CD4-positive, alpha-beta T cell treated with Interleukin-2 at 100 ng/mL for 4 hours (primary cell): ENCODE data around the gene IDH3B.

Experiments used
- DNase-seq: peaks from one replicate; pipeline ENCODE4 v3.0.0-alpha.2; 2020; ENCODE audit warnings: low spot score

Gene IDH3B

DNA sequence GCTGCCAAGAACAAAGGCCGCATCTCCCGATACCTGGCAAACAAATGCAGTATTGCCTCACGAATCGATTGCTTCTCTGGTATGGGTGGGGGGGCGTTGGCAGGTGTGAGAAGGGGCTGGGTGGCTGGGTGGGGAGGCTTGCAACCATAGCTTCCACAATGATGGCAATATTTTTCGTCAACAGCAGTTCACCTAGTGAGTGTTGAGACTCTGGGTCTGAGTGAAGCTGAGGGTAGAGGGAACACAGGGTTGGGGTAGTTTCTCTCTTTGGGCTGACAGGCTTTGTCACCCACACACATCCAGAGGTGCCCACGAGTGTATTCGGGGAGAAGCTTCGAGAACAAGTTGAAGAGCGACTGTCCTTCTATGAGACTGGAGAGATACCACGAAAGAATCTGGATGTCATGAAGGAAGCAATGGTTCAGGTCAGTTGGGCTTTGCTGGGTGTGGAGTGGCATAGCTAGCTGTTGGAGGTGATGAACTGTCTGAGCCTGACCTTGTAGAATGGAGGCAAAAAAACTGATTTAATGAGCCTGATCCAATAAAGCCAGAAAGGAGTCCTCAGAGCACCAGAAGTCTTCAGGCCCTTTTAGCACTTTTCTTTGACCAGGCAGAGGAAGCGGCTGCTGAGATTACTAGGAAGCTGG lies 7.4 kb downstream of the IDH3B start:
- DNase-seq, result no peak

DNA sequence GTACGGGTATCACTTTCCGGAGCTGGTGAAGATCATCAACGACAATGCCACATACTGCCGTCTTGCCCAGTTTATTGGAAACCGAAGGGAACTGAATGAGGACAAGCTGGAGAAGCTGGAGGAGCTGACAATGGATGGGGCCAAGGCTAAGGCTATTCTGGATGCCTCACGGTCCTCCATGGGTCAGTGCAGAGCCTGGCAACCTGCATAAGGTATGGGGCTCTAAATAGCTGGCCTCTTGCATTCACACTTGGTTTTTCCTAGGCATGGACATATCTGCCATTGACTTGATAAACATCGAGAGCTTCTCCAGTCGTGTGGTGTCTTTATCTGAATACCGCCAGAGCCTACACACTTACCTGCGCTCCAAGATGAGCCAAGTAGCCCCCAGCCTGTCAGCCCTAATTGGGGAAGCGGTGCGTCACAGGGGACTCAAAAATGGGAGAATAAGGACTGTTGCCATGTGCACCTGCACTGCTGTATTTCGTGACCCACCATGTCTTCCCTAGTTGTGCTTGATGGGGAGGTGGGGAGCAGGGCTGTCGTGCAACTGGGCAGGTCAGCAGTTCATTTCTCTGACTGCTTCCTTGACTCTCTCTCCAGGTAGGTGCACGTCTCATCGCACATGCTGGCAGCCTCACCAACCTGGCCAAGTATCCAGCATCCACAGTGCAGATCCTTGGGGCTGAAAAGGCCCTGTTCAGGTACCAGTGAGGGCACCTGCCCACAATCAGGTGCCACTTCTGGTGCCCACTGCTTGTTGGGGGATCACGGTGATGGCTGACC lies 8.5 kb downstream of the IDH3B start:
- DNase-seq, result no peak

DNA sequence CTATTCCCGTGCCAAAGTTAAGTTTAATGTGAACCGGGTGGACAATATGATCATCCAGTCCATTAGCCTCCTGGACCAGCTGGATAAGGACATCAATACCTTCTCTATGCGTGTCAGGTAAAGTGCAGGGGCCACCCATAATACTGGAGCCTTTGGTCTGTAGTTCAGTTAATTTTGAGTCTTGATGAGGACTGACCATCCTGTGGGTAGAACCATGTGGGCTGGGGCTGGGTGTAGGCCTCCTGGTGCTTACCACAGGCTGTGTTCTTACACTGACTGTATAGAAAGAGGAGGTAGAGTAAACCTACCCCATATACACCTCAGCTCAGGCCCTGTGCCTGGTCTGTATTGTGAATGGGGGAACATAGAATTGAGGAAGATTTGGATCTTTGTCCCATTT lies 9.2 kb downstream of the IDH3B start:
- DNase-seq, result no peak

DNA sequence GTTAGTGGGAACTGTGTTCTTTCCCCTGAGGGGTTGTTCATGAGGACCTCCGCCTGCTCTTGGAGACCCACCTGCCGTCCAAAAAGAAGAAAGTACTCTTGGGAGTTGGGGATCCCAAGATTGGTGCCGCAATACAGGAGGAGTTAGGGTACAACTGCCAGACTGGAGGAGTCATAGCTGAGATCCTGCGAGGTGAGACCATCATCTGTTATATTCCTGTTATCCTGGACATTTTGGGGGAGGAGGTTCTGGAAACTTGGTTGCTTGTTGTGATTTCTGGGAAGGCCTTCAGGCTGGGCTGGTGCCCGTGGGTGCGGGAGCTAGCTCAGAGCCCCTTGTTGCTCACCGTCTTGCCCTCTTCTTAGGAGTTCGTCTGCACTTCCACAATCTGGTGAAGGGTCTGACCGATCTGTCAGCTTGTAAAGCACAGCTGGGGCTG lies 9.6 kb downstream of the IDH3B start:
- DNase-seq, result no peak

DNA sequence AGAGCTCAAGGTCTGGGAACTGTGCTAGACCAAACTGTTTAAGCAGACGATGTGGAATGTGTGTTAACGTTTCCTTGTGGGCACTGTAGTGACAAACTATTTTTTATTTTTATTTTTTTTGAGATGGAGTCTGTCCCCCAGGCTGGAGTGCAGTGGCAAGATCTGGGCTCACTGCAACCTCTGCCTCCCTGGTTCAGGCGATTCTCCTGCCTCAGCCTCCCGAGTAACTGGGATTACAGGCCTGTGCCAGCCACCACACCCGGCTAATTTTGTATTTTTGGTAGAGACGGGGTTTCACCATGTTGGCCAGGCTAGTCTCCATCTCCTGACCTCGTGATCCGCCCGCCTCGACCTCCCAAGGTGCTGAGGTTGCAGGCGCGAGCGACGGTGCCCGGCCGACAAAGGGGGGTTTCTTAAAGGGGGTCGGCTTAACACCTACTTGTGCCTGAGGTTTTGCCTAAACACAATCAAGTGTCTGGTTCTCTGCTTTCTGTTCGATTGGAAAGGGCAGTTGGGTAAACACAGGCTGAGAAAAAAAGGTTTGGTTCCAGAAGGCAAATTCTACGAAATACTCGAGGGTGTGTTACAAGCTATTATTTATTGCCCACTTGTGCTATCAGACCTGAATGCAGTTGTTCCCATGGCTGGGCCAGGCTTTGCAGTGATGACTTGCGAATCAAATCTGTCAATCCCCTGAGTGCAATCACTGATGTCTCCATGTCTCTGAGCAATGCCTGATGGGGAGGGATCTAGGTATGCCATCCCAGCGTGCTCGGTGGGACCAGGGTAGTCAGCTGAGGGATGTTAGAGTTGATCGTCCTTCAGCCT lies 10.2 kb downstream of the IDH3B start:
- no peak for DNase-seq

DNA sequence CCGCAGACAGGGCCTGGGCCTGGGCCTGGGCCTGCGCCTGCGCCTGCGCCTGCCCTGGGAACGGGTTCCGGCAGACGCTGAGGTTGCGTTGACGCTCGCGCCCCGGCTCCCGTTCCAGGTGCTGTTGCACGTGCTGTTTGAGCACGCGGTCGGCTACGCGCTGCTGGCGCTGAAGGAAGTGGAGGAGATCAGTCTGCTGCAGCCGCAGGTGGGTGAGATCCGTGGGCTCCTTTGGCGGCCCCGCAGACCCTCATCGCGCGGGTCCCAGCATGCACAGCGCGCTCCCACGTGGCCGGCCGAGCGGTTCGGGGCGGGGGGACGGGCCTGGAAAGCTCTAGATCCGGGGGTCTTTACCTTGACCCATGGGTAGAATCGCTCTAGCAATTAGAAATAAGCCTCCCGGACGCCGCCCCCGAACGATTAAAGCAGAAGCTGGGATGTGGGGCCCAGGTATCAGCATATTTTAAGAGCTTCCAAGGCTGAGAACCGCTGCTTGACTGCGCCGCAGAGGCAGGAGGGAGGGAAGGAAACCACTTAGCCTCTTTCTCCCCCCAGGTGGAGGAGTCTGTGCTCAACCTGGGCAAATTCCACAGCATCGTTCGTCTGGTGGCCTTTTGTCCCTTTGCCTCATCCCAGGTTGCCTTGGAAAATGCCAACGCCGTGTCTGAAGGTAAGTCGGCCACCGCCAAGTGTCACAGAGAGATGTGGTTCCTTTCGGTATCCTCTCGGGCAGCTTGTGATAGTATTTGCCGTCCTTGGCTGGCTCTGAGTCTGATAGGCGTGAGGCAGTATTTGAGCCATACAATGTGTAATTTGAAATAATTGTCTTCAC lies 11.1 kb downstream of the IDH3B start:
- no peak for DNase-seq

DNA sequence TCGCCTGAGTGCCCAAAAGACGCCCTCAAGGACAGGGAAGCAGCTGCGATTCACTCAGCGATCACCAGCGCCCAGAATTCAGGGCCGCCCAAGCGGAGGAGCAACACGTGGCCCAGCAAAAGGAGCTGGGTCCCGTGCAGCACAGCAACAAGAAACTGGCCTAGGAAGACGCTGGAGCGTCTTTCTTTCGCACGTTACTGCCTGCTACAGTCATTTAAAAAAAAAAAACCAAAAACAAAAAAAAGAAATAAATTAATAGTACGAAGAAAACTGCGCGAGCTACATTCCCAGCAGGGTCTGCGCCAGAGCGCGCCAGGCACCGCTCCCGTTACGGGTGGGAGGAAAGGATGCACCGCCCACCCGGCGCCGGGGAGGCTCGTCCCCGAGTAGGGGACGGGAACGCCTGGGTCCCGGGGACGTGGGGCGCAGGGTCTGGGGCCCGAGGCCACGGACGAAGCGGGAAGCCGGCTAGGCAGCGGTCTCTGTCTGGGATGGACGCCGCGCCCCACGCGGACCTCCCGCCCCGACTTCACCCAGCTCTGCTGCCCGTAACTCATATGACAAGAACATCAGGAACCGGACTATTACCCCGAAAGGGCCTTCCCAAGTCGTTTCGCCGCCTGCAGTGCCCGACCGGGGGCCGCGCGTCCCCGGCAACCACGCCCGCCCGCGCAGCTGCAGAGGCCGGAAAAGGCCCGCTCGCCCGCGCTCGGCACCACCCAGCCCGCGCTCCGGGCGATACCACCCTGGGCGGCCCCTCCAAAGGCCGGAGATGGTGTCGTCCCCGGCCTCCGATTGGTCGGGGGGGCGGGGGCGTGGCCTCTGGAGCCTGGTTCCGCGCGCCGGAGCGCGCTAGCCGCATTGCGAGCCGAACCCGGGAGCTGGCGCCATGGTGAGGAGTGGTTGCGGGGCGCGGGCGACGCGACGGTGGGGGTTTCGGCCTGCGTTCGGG lies 12.0 kb downstream of the IDH3B start, which contains the start of gene NOP56:
Gene NOP56 (plus strand): TSS at position 861 of the 952 bp plus-strand sequence. CDS start 29 bp downstream, at position 890.
- peak; percentile 95 for DNase-seq

DNA sequence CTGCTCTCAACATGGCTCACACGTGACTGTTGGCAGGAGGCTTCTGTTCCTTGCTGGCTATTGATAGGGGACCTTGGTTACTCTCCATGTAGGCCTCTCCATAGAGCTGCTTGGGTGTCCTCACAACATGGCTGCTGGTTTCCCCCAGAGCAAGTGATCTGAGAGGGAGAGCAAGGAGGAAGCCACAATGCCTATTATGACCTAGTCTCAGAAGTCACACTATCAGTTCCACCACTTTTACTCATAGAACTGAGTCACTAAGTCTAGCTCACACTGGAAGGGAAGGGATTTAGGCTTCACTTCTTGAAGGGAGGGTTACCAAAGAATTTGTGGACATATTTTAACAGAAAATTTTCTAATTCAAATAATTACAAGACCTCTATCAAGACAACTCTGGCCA lies 20.3 kb downstream of the IDH3B start:
- DNase-seq, result no peak

DNA sequence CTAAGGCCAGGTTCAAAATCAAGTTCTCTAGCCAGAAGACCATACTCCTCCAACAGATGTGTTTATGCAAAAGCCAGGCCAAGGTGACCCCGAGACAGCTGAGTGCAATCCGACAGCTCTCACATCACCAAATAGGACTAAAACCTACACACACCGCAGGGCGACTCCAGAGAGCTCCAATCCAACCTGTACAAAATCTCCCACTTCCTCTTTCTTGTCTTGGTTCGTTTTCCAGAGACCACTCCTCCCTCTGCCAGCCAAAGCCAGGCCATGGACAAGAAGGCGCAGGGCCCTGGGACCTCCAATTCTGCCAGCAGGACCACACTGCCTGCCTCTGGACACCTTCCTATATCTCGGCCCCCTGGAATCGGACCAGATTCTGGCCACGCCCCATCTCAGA lies 23.1 kb downstream of the IDH3B start:
- no peak for DNase-seq

DNA sequence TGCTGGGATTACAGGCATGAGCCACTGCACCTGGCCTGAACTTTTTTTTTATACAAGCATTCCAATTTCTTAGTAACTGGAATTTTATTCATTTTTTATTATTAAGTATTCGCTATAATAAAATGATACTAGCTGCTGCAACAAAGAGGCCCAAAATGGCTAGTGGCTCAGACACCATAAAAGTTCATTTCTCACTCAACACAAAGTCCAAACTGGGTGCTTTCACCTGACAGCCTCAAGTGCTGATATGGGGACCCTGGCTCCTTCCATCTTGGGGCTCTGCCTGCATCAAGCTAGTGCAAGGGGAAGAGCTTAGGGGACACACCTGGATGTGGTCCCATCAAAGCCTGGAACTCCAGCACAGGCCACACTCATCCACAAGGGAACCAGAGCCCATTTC lies 23.8 kb downstream of the IDH3B start:
- DNase-seq, result no peak

DNA sequence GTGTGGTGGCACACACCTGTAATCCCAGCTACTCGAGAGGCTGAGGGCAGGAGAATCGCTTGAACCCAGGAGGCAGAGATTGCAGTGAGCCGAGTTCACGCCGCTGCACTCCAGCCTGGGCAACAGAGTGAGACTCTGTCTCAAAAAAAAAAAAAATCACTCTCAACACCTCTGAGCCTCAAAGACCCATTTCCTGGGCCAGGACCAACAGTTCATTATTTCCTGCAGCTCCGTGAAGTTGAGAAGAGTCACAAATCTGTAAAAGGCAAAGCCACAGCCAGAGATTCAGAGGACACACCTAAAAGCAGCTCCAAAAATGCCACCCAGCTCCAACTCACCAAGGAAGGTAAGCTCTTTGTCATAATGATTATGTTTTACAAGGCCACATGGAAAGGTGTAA lies 26.8 kb downstream of the IDH3B start:
- DNase-seq, result peak; percentile 13

DNA sequence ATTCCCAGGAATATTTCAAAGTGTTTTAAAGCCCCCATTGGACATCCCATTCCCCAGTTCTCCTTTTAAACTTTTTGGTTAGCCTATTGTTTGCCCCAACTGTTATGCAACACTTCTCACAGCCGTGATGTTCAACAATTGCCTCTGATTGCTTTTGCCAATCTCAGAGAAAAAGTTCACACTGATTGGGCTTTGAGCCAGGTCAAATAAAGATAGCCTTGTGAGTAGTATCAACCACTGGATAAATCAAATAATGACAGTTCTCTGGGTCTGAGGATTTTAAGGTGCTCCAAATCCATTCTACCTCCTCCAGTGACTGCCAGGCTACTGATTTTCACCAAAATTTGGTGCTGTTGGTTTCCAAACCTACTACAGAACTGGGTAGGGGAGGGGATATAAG lies 30.6 kb downstream of the IDH3B start:
- DNase-seq, result no peak

DNA sequence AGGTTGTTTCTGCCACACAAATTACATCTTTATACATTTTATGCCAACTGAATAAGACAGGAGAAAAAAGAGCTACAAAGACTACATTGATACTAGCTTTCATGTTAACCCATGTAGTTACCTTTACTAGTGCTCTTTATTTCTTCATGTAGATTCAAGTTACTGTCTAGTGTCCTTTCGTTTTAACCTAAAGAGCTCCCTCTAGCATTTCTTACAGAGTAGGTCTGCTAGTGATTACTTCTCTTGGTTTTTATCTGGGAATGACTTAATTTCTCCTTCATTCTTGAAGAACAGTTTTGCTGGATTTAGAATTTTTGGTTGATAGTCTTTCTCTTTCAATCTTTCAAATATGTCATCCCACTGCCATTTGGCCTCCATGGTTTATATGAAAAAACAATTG lies 32.8 kb downstream of the IDH3B start:
- DNase-seq, result no peak

DNA sequence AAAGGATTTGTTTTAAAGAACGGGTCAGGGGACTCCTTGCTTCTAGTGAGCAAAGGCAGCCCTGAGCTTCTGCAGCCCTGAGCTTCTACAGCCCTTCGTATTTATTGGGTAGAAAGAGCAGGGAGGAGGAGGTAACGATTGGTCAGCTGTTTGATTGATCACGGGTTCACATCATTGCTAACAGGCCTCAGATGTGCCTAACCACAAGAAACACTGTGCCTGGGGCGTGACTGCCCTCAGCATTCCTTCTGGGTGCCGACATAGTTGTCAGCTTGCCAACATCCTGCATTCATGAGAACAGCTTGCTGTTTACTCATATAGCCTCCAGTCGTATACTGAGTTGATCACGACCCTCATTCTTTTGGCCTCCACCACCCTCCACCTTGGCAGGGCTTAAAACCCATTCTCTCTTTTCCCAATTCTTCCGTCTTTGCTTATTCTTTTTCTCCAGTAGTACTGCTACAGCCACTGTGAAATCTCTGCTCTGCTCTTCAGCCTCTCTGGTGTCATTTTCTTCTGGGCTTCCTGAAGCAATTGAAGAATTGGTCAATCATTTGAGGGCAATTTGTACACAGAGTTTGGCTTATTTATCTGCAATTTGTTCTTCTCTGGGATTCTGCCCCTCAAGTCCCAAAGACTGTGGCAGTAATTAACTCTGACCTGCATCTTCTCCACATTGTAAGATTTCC lies 37.0 kb downstream of the IDH3B start:
- DNase-seq, result no peak

DNA sequence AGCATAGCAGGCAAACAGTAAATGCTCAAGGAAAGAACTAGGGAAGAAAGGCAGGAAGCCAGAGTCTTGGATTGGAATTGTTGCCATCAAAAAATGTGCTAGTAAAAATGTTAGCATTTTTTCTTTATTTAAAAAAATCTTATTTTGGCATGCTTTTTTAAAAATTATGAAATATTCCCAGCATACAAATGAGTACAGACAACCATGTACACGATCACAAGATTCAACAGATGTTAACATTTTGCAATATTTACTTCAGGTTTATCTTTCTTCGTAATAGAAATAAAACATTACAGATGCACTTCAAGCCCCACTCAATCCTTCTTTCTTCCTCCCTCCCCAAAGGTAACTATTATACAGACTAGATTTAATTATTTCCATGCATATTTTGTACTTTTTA lies 39.0 kb downstream of the IDH3B start:
- DNase-seq, result no peak

DNA sequence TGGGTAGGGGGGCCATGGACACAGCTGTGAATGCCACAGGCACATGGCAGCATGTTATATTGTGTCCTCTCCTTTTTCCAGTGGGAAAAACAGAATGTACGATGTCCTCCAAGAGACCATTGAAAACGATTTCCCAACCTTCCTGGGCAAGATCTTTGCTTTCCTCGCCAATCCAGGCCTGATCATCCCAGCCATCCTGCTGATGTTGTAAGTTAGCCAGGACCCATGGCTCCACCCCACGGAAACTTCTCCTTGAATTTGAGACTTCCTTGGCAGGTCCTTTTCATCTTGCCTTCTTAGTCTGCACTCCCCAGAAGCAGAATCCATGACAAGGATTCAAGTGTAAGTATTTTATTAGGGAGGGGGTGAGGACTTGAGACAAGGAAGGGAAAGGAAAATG lies 39.8 kb downstream of the IDH3B start:
- no peak for DNase-seq

DNA sequence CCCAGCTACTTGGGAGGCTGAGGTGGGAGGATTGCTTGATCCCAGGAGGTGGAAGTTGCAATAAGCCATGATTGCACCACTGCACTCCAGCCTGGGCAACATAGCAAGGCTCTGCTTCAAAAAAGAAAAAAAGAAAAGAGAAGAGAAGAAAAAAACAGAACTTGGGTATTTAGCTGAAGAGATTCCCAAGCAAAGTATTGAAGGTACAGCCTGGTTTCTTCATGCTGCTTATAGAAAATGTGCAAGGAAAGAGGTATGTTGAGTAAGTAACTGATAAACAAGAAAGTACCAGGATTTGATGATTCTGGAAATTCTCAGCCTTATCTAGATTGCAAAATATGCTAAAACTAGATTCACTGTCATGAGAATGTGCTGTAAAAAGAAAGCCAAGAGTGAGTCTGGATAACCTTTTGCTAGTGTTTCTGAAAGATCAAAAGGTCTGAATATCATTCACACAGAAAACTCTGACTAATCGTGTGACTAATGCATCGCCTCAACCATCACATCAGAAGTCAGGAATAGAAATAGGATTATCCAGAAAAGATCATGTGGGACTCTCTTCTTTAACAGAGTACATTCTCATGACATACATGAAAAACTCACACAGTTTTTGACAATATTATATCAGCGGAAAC lies 43.9 kb downstream of the IDH3B start:
- DNase-seq, result no peak

DNA sequence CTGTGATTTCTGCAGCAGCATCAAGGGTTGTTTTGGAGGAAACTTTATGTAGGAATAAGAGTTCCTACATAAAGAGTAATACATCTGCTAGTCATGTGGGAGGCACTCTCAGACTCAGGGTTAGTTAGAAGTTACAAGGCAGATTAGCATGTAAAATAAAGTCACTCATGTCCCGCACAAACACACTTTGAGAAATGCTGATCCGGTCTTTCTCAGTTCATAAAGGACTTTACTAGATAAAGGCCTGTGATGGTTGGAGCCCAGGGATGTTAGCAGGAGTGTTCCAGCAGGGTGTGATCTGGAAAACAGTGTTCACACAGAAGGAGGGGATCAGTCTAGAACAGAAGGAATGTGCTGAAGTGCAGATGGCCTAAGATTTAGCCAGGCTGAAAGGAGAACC lies 44.7 kb downstream of the IDH3B start:
- DNase-seq, result no peak

DNA sequence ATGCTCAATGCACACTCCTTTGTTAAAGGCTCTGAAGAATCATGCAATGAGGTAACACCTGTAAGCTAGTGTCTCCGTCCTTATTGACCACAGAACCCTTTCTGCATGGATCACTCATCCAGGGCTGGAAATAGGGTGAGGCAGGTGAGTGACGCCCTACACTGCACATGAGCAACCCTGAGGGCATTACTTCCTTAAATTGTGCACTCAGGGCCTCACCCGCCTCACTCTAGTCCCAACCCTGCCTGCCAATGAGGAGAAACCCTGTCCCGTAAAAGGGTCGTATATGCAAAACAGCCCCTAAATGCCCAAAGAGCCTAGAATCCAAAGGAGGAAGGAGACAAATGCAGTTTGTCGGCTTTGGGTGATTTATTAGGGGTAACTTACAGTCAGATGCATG lies 45.2 kb downstream of the IDH3B start:
- DNase-seq, result no peak
